IMR-90 (cell line): ENCODE data around the gene CAST. TPM values are rescaled to one million over a fixed set of nuclear protein-coding genes. Genes with fewer than 3 reads are reported as not detected.

Experiments
- ATAC-seq: fragments of 200-7000 bp; cut with Tn5 transposase; 2 replicates; pipeline ENCODE4 v1.9.1; 2020; ENCODE audit warnings: low read depth, mild to moderate bottlenecking, moderate library complexity
- BruUV-seq: library from RNA; stranded (reverse); fragments of 400-500 nt; replicated peaks from 2 replicates; lab custom pipeline; 2021; lab: Mats Ljungman, UMichigan
- CTCF ChIA-PET: fragments of 300-600 bp; formaldehyde crosslinking; extraction: SDS; loops from one replicate; lab custom pipeline; 2021; ENCODE audit warnings: antibody characterized with exemption; lab: Yijun Ruan, JAX
- POLR2A ChIA-PET: fragments of 300-600 bp; sonication (Branson Sonifier 250); formaldehyde crosslinking; loops from one replicate; lab custom pipeline; 2022; ENCODE audit warnings: antibody characterized with exemption; ENCODE audit not compliant: unreplicated experiment; lab: Charles Lee
- DNase-seq: peaks from one replicate; pipeline ENCODE4 v3.0.0; 2013
- H2AFZ ChIP-seq: replicated peaks from 2 replicates; pipeline ENCODE3; 2013; ENCODE audit warnings: low read length, mild to moderate bottlenecking; ENCODE audit not compliant: poor library complexity
- H2AK5ac ChIP-seq: 2 replicates; pipeline ENCODE4 v1.6.1; 2013; ENCODE audit warnings: low read depth, low read length, inconsistent platforms
- H2AK9ac ChIP-seq: replicated peaks from 2 replicates; pipeline ENCODE3; 2013; ENCODE audit warnings: mild to moderate bottlenecking, low read depth, low read length, moderate library complexity; ENCODE audit not compliant: poor library complexity
- H2BK120ac ChIP-seq: 2 replicates; pipeline ENCODE4 v1.6.1; 2013; ENCODE audit warnings: low read depth, low read length, inconsistent platforms
- H2BK15ac ChIP-seq: 3 replicates; pipeline ENCODE4 v1.6.1; 2013; ENCODE audit warnings: low read depth, low read length, inconsistent platforms
- H2BK20ac ChIP-seq: 2 replicates; pipeline ENCODE4 v1.6.1; 2013; ENCODE audit warnings: low read depth, mild to moderate bottlenecking, inconsistent platforms, low read length, moderate library complexity
- H2BK5ac ChIP-seq: 2 replicates; pipeline ENCODE4 v1.6.1; 2013; ENCODE audit warnings: mild to moderate bottlenecking, low read depth, low read length, inconsistent platforms; ENCODE audit not compliant: poor library complexity, severe bottlenecking
- H3K14ac ChIP-seq: replicated peaks from 2 replicates; pipeline ENCODE4 v1.6.1; 2013; ENCODE audit warnings: low read depth, low read length, inconsistent platforms
- H3K18ac ChIP-seq: 2 replicates; pipeline ENCODE4 v1.6.1; 2013; ENCODE audit warnings: low read depth, low read length, control low read depth
- H3K23ac ChIP-seq: 2 replicates; pipeline ENCODE4 v1.6.1; 2013; ENCODE audit warnings: low read depth, low read length, inconsistent platforms
- H3K27ac ChIP-seq: 2 replicates; pipeline ENCODE4 v1.5.1; 2013; ENCODE audit warnings: mild to moderate bottlenecking, control low read depth, low read length; ENCODE audit not compliant: insufficient read depth
- H3K27me3 ChIP-seq: 2 replicates; pipeline ENCODE4 v1.6.1; 2013; ENCODE audit warnings: low read length; ENCODE audit not compliant: control insufficient read depth, insufficient read depth
- H3K36me3 ChIP-seq: 2 replicates; pipeline ENCODE4 v1.6.1; 2013; ENCODE audit warnings: low read length, mixed read lengths; ENCODE audit not compliant: control insufficient read depth, insufficient read depth
- H3K4ac ChIP-seq: 2 replicates; pipeline ENCODE4 v1.6.1; 2013; ENCODE audit warnings: low read depth, low read length, inconsistent platforms
- H3K4me1 ChIP-seq: 2 replicates; pipeline ENCODE4 v1.6.1; 2013; ENCODE audit warnings: low read length, mixed read lengths; ENCODE audit not compliant: control insufficient read depth, insufficient read depth
- H3K4me2 ChIP-seq: 2 replicates; pipeline ENCODE4 v1.6.1; 2013; ENCODE audit warnings: low read depth, mild to moderate bottlenecking, control low read depth, low read length, moderate library complexity
- H3K4me3 ChIP-seq: 2 replicates; pipeline ENCODE4 v1.5.1; 2013; ENCODE audit warnings: low read depth, mild to moderate bottlenecking, control low read depth, low read length, moderate library complexity; ENCODE audit not compliant: insufficient read depth
- H3K56ac ChIP-seq: 2 replicates; pipeline ENCODE4 v1.6.1; 2013; ENCODE audit warnings: low read length, inconsistent platforms; ENCODE audit not compliant: insufficient read depth; ENCODE audit errors: extremely low read depth
- H3K79me1 ChIP-seq, 2 experiments: 2 replicates each; pipeline ENCODE4 v1.6.1; 2013; ENCODE audit warnings: low read length in 2 of 2, inconsistent platforms in 1 of 2, low read depth in 1 of 2
- H3K9ac ChIP-seq: 2 replicates; pipeline ENCODE4 v1.6.1; 2013; ENCODE audit warnings: low read depth, low read length, control low read depth
- H3K9me1 ChIP-seq: 2 replicates; pipeline ENCODE4 v1.6.1; 2013; ENCODE audit warnings: low read length, inconsistent platforms; ENCODE audit not compliant: insufficient read depth
- H3K9me3 ChIP-seq: 2 replicates; pipeline ENCODE4 v1.6.1; 2013; ENCODE audit warnings: low read length; ENCODE audit not compliant: control insufficient read depth, insufficient read depth
- H4K20me1 ChIP-seq: 2 replicates; pipeline ENCODE4 v1.6.1; 2013; ENCODE audit warnings: low read length, inconsistent platforms; ENCODE audit not compliant: insufficient read depth
- H4K5ac ChIP-seq: 2 replicates; pipeline ENCODE4 v1.6.1; 2013; ENCODE audit warnings: mild to moderate bottlenecking, low read depth, low read length, control low read depth
- H4K8ac ChIP-seq, 2 experiments: 2 replicates each; pipeline ENCODE4 v1.6.1; 2013; ENCODE audit warnings: low read depth in 2 of 2, low read length in 2 of 2, control low read depth in 1 of 2, inconsistent platforms in 1 of 2
- H4K91ac ChIP-seq: 2 replicates; pipeline ENCODE4 v1.6.1; 2013; ENCODE audit warnings: low read depth, low read length, inconsistent platforms; ENCODE audit not compliant: insufficient read depth
- BHLHE40 ChIP-seq: fragments of 150-350 bp; IDR thresholded peaks from 2 replicates; pipeline ENCODE4 v1.6.1; 2016; ENCODE audit warnings: mild to moderate bottlenecking, low read depth, low read length
- CEBPB ChIP-seq: IDR thresholded peaks from 2 replicates; pipeline ENCODE4 v1.6.1; 2012; ENCODE audit warnings: low read depth, low read length, improper control_type of control experiment
- CHD1 ChIP-seq: IDR thresholded peaks from 2 replicates; pipeline ENCODE4 v1.6.1; 2012; ENCODE audit warnings: low read depth, low read length, improper control_type of control experiment
- CTCF ChIP-seq: conservative IDR thresholded peaks from 2 replicates; pipeline ENCODE4 v1.5.1; 2012; ENCODE audit warnings: mild to moderate bottlenecking, low read depth, low read length, improper control_type of control experiment
- FOS ChIP-seq: fragments of 150-350 bp; IDR thresholded peaks from 2 replicates; pipeline ENCODE4 v1.6.1; 2016; ENCODE audit warnings: low read depth, low read length
- MAZ ChIP-seq: IDR thresholded peaks from 2 replicates; pipeline ENCODE4 v1.6.1; 2012; ENCODE audit warnings: low read depth, mild to moderate bottlenecking, low read length, improper control_type of control experiment, moderate library complexity, borderline replicate concordance
- MXI1 ChIP-seq: IDR thresholded peaks from 2 replicates; pipeline ENCODE4 v1.6.1; 2012; ENCODE audit warnings: low read depth, mild to moderate bottlenecking, low read length, moderate library complexity, borderline replicate concordance
- RAD21 ChIP-seq: IDR thresholded peaks from 2 replicates; pipeline ENCODE4 v1.6.1; 2012; ENCODE audit warnings: low read length, improper control_type of control experiment
- RFX5 ChIP-seq: IDR thresholded peaks from 2 replicates; pipeline ENCODE4 v1.8.0; 2012; ENCODE audit warnings: low read depth, mild to moderate bottlenecking, low read length, moderate library complexity
- SMC3 ChIP-seq: fragments of 150-350 bp; IDR thresholded peaks from 2 replicates; pipeline ENCODE4 v1.6.1; 2016; ENCODE audit warnings: low read depth, mild to moderate bottlenecking, antibody characterized with exemption, low read length, moderate library complexity
- WGBS, 2 experiments: methylation state at CpG; one replicate each; pipeline versions ENCODE4 v1.1.5 to v1.1.7; 2013; ENCODE audit warnings: missing lambda C conversion rate in 2 of 2; ENCODE audit not compliant: insufficient read length in 1 of 2; ENCODE audit errors: extremely low coverage in 2 of 2; 5-methylcytosine and 5-hydroxymethylcytosine counted together
- dilution Hi-C: fragments of 300-500 bp; cut with HindIII; formaldehyde crosslinking; loops from one replicate; pipeline ENCODE4 v1.14.3; 2018; ENCODE audit warnings: low sequenced_read_pairs; ENCODE audit not compliant: unreplicated experiment
- in situ Hi-C: fragments of 300-500 bp; cut with MboI; formaldehyde crosslinking; loops from 3 replicates; pipeline ENCODE4 v1.14.3; 2019; ENCODE audit warnings: low sequenced_read_pairs, inconsistent platforms, mixed read lengths
- intact Hi-C: fragments of 100-400 bp; cut with micrococcal nuclease; formaldehyde crosslinking; loops from 2 replicates; pipeline ENCODE4 v1.10.0; 2022
- polyA plus RNA-seq, 3 experiments: library from polyadenylated mRNA; depleted of rRNA; stranded (reverse); fragments of >200 nt; gene quantifications; 2 replicates each; pipeline ENCODE4 v1.2.3, GENCODE V29; 2012; ENCODE audit warnings: low replicate concordance in 1 of 3
- total RNA-seq: library from RNA; depleted of rRNA; stranded (reverse); fragments of >200 nt; gene quantifications from 2 replicates; pipeline ENCODE4 v1.2.3, GENCODE V29; 2012
- TF ChIP-seq, protein P1 (sequence below): fragments of 150-350 bp; IDR thresholded peaks from 2 replicates; pipeline ENCODE4 v1.6.1; 2016; ENCODE audit warnings: low read depth, mild to moderate bottlenecking, low read length, moderate library complexity, borderline replicate concordance

Gene CAST
- total and polyA plus RNA-seq, 2 of the 4 experiments (the other 2 are of a cell fraction), result 91.3 to 128 TPM

- CTCF ChIA-PET, result no interaction called here
- in situ Hi-C loops (no loop called here), dilution Hi-C loops (no loop called here), intact Hi-C loops (no loop called here)
- Histone ChIP-seq H4K91ac (no peak overlapping the region), H3K18ac (no peak overlapping the region), H2BK20ac (no peak overlapping the region), H3K36me3 (no peaks in the 10 kb centered on the region), H3K4me1 (peaks cover 5% of the 10 kb centered on the region), H3K79me1 (no peaks in the 10 kb centered on the region), H2AK9ac (no peak overlapping the region), H3K4me3 (no peak overlapping the region), H3K4me2 (no peak overlapping the region), H2AFZ (no peak overlapping the region), H2AK5ac (no peak overlapping the region), H2BK5ac (no peak overlapping the region), H4K20me1 (no peaks in the 10 kb centered on the region), H3K9me3 (no peaks in the 10 kb centered on the region), H3K27me3 (no peaks in the 10 kb centered on the region; the same call in 1 of the 2 replicates), H3K23ac (no peak overlapping the region), H3K56ac (no peak overlapping the region), H3K9me1 (no peaks in the 10 kb centered on the region), H3K27ac (no peak overlapping the region), H4K5ac (no peak overlapping the region), H3K4ac (no peak overlapping the region), H2BK15ac (no peak overlapping the region), H4K8ac (no peak overlapping the region), H3K9ac (no peak overlapping the region), H2BK120ac (no peak overlapping the region), H3K14ac (no peak overlapping the region)
- POLR2A ChIA-PET, result interaction anchor here (1.0 kb wide), 1 partner anchor 21 kb away, joined by 3 read pairs; no protein-coding TSS in a partner anchor
- no peak for DNase-seq
- no TSS peak for BruUV-seq
- TF ChIP-seq SMC3 (no peak), MXI1 (no peak), CEBPB (no peak), MAZ (no peak), RFX5 (no peak), BHLHE40 (no peak), CHD1 (no peak), FOS (no peak), RAD21 (no peak), CTCF (no peak)
- TF ChIP-seq, protein P1, sequence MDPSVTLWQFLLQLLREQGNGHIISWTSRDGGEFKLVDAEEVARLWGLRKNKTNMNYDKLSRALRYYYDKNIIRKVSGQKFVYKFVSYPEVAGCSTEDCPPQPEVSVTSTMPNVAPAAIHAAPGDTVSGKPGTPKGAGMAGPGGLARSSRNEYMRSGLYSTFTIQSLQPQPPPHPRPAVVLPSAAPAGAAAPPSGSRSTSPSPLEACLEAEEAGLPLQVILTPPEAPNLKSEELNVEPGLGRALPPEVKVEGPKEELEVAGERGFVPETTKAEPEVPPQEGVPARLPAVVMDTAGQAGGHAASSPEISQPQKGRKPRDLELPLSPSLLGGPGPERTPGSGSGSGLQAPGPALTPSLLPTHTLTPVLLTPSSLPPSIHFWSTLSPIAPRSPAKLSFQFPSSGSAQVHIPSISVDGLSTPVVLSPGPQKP, result no peak
- no peak for ATAC-seq
- no CpG with 5 or more reads among the region's 2 CpGs for WGBS, 2 experiments
Measured at GRCh38 chr5:96642281-96642640, 19.9 kb upstream of the CAST start.
